Measurements from ENCODE around the gene GLCCI1.

GLCCI1 gene

DNA sequence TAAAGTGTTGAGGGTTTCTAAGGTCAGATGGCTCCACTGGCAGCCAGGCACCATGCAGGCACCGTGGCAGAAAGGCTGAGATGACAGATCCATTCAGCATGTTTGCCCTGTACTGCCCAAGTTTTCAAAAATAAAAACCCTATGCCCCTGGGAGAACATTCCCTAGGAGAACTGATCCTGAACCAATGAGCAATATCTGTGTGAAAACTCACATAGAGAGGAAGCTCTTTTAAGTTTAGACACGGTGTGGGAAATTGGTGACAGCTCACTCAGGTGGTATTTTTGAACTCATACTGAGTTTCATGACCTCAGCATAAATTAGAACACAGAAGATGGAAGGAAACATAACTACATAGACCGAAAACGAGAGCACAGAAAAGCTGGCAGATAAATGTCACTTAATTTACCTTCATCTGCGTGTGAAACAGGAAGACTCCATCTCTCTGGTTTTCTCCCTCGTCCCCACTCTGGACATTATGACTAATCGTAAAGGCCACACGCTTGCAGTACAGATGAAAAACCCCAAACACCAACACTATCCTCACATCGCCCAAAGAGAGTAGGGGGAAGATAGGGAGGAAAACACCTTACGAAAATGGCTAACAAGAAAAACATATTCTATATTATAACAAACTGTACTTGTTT, 165.6 kb downstream of the GLCCI1 start:
- H3F3A ChIP-seq (ENCODE audit: insufficient read depth), result no peaks in the 10 kb centered on the region
- H2AFZ ChIP-seq (ENCODE audit: low read depth, low read length, severe bottlenecking), result no peak overlapping the region
- H3K9ac ChIP-seq (ENCODE audit: low read length), result no peak overlapping the region
- no peaks in the 10 kb centered on the region for H4K20me1 ChIP-seq (ENCODE audit: low read depth, low read length)
- H3K4me3 ChIP-seq (ENCODE audit: insufficient read depth, low read length, poor library complexity, severe bottlenecking), result no peak overlapping the region
- no peaks in the 10 kb centered on the region for H3K27me3 ChIP-seq (ENCODE audit: low read length)
- no peak for TF ChIP-seq EZH2phosphoT487 (conservative IDR thresholded peaks at IDR 0.05; ENCODE audit: low read length)
- H3K9me2 ChIP-seq (replicated peaks; ENCODE audit: insufficient read depth, low read length), result no peaks in the 10 kb centered on the region
- no peaks in the 10 kb centered on the region for H3K9me3 ChIP-seq (ENCODE audit: insufficient read depth, low read length)
- H3K79me2 ChIP-seq (ENCODE audit: insufficient read depth, low read length), result no peaks in the 10 kb centered on the region
- no peaks in the 10 kb centered on the region for H3K36me3 ChIP-seq (ENCODE audit: low read length)
- no peak overlapping the region for H3K4me2 ChIP-seq (ENCODE audit: low read depth, low read length, poor library complexity, severe bottlenecking)
- H3K27ac ChIP-seq (ENCODE audit: low read depth, low read length), result no peak overlapping the region

DNA sequence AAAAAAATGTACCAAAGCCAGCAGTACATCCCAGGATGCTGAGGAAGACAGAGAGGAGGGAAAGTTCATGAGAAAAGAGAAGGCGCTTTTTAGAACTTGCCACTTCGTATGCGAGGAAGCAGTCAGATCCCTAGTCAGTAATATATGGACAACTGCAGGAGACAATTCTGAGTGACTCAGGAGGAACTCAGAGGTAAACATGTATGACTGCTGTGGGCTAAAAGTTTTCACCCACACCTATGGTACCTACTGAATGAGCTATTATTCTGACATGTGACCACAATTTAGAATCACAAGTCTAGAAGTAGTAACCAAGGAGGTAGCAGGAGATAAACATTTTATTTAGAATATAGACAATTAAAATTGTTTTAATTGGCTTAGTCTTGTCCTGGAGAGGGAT, 166.8 kb downstream of the GLCCI1 start:
- H3K9ac ChIP-seq (ENCODE audit: low read length), result no peak overlapping the region
- H3K27me3 ChIP-seq (ENCODE audit: low read length), result no peaks in the 10 kb centered on the region
- H3K4me3 ChIP-seq (ENCODE audit: insufficient read depth, low read length, poor library complexity, severe bottlenecking), result no peak overlapping the region
- H3K4me2 ChIP-seq (ENCODE audit: low read depth, low read length, poor library complexity, severe bottlenecking), result no peak overlapping the region
- TF ChIP-seq, protein P1, sequence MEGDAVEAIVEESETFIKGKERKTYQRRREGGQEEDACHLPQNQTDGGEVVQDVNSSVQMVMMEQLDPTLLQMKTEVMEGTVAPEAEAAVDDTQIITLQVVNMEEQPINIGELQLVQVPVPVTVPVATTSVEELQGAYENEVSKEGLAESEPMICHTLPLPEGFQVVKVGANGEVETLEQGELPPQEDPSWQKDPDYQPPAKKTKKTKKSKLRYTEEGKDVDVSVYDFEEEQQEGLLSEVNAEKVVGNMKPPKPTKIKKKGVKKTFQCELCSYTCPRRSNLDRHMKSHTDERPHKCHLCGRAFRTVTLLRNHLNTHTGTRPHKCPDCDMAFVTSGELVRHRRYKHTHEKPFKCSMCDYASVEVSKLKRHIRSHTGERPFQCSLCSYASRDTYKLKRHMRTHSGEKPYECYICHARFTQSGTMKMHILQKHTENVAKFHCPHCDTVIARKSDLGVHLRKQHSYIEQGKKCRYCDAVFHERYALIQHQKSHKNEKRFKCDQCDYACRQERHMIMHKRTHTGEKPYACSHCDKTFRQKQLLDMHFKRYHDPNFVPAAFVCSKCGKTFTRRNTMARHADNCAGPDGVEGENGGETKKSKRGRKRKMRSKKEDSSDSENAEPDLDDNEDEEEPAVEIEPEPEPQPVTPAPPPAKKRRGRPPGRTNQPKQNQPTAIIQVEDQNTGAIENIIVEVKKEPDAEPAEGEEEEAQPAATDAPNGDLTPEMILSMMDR (IDR thresholded peaks at IDR 0.05; ENCODE audit: insufficient read depth, low read length, poor library complexity, severe bottlenecking), result no peak
- TF ChIP-seq EZH2phosphoT487 (conservative IDR thresholded peaks at IDR 0.05; ENCODE audit: low read length), result no peak
- H3F3A ChIP-seq (ENCODE audit: insufficient read depth), result no peaks in the 10 kb centered on the region
- H4K20me1 ChIP-seq (ENCODE audit: low read depth, low read length), result no peaks in the 10 kb centered on the region
- H3K27ac ChIP-seq (ENCODE audit: low read depth, low read length), result no peak overlapping the region
- H3K9me2 ChIP-seq (replicated peaks; ENCODE audit: insufficient read depth, low read length), result no peaks in the 10 kb centered on the region
- H2AFZ ChIP-seq (ENCODE audit: low read depth, low read length, severe bottlenecking), result no peak overlapping the region
- H3K9me3 ChIP-seq (ENCODE audit: insufficient read depth, low read length), result no peaks in the 10 kb centered on the region
- no peaks in the 10 kb centered on the region for H3K36me3 ChIP-seq (ENCODE audit: low read length)
- no peaks in the 10 kb centered on the region for H3K79me2 ChIP-seq (ENCODE audit: insufficient read depth, low read length)

DNA sequence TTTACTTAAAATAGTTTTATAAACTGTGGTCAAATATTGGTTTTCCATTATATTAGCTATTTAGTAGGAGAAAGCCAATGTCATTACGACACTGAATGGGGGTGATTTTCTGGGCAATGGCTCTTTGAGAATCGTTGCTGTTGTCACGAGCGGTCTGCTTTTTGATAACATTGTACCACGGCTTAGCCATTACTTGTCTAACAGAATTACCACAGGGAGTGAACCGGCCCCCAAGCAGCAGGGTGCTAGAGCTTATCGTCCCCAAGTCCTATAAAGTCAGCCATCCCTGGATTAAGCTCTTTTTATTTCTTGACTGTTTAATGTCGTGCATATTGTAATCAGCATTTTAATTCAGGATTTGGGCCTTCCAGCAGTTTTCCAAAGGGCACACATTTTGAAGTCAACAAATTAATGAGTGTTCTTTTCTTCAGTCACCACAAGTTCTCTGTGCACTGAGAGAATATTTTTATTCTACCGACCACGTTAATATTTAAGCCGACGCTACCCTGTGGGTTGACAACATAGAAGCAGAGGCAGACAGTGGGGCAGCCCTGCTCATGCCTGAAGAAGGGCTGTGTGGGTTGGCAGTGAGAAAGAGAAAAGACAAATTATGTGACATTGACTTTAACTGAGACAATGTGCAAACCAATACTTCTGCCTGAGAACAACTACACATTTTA, 167.6 kb downstream of the GLCCI1 start:
- Histone ChIP-seq H3K9ac (ENCODE audit: low read length) (no peak overlapping the region), H3K4me3 (ENCODE audit: insufficient read depth, low read length, poor library complexity, severe bottlenecking) (no peak overlapping the region), H3K36me3 (ENCODE audit: low read length) (no peaks in the 10 kb centered on the region), H3K9me3 (ENCODE audit: insufficient read depth, low read length) (no peaks in the 10 kb centered on the region), H4K20me1 (ENCODE audit: low read depth, low read length) (no peaks in the 10 kb centered on the region), H3K4me2 (ENCODE audit: low read depth, low read length, poor library complexity, severe bottlenecking) (no peak overlapping the region), H3K27ac (ENCODE audit: low read depth, low read length) (no peak overlapping the region), H3F3A (ENCODE audit: insufficient read depth) (no peaks in the 10 kb centered on the region), H3K9me2 (replicated peaks; ENCODE audit: insufficient read depth, low read length) (no peaks in the 10 kb centered on the region), H2AFZ (ENCODE audit: low read depth, low read length, severe bottlenecking) (no peak overlapping the region), H3K27me3 (ENCODE audit: low read length) (no peaks in the 10 kb centered on the region), H3K79me2 (ENCODE audit: insufficient read depth, low read length) (no peaks in the 10 kb centered on the region)
- TF ChIP-seq EZH2phosphoT487 (conservative IDR thresholded peaks at IDR 0.05; ENCODE audit: low read length), result no peak
- TF ChIP-seq, protein P1 (IDR thresholded peaks at IDR 0.05; ENCODE audit: insufficient read depth, low read length, poor library complexity, severe bottlenecking), result no peak
